ENCODE data around the gene RAB39A. TPM values are rescaled to one million over a fixed set of nuclear protein-coding genes. Genes with fewer than 3 reads are reported as not detected.

RAB39A gene
- polyA plus RNA-seq, 1 donor from 2014 or later, result 1.9 TPM

DNA sequence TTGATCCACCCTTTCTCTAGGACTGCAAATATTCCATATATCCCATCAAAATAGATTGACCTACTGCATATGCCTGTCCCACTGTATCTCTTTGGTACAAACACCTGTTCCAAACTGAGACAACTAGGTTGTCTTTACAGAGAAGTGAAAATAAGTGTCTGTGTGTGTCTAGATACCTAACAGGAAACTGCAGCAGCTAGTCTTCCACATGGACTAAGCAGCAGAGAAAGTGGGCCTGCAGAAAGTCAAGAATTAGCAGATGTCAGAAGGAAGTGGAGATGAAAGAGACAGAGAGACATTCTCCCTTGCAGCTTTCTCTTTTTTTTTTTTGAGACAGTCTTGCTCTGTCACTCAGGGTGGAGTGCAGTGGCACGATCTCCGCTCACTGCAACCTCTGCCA lies 3.9 kb upstream of the RAB39A start:
- Histone ChIP-seq H3K36me3 (ENCODE audit: insufficient read depth, low read length) (no peaks in the 10 kb centered on the region), H3K9ac (ENCODE audit: low read length) (no peak overlapping the region), H3K9me2 (ENCODE audit: insufficient read depth, low read length) (no peaks in the 10 kb centered on the region), H3K4me3 (ENCODE audit: low read length) (no peak overlapping the region), H3K27ac (ENCODE audit: low read length) (no peak overlapping the region), H3F3A (ENCODE audit: insufficient read depth, low read length, poor library complexity, severe bottlenecking) (no peaks in the 10 kb centered on the region), H4K20me1 (ENCODE audit: insufficient read depth) (no peaks in the 10 kb centered on the region), H3K9me3 (ENCODE audit: low read length) (no peaks in the 10 kb centered on the region), H3K79me2 (replicated peaks; ENCODE audit: insufficient read depth, low read length) (no peaks in the 10 kb centered on the region), H3K4me2 (ENCODE audit: low read length) (no peak overlapping the region), H2AFZ (ENCODE audit: low read depth, low read length) (no peak overlapping the region), H3K27me3 (ENCODE audit: insufficient read depth, low read depth, low read length) (no peaks in the 10 kb centered on the region)
- no peak for TF ChIP-seq EP300 (conservative IDR thresholded peaks at IDR 0.05; ENCODE audit: poor library complexity, severe bottlenecking)
- no peak for TF ChIP-seq POLR2AphosphoS5 (IDR thresholded peaks at IDR 0.05)
- TF ChIP-seq SMC3 (conservative IDR thresholded peaks at IDR 0.05; ENCODE audit: poor library complexity), result no peak
- TF ChIP-seq EZH2 (IDR thresholded peaks at IDR 0.05; ENCODE audit: borderline replicate concordance, insufficient read depth, low read length, poor library complexity, severe bottlenecking), result no peak
- TF ChIP-seq, protein P1, sequence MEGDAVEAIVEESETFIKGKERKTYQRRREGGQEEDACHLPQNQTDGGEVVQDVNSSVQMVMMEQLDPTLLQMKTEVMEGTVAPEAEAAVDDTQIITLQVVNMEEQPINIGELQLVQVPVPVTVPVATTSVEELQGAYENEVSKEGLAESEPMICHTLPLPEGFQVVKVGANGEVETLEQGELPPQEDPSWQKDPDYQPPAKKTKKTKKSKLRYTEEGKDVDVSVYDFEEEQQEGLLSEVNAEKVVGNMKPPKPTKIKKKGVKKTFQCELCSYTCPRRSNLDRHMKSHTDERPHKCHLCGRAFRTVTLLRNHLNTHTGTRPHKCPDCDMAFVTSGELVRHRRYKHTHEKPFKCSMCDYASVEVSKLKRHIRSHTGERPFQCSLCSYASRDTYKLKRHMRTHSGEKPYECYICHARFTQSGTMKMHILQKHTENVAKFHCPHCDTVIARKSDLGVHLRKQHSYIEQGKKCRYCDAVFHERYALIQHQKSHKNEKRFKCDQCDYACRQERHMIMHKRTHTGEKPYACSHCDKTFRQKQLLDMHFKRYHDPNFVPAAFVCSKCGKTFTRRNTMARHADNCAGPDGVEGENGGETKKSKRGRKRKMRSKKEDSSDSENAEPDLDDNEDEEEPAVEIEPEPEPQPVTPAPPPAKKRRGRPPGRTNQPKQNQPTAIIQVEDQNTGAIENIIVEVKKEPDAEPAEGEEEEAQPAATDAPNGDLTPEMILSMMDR (IDR thresholded peaks at IDR 0.05; ENCODE audit: poor library complexity, severe bottlenecking), result no peak
- TF ChIP-seq TAF1 (IDR thresholded peaks at IDR 0.05; ENCODE audit: low read depth), result no peak
- TF ChIP-seq, protein P2, sequence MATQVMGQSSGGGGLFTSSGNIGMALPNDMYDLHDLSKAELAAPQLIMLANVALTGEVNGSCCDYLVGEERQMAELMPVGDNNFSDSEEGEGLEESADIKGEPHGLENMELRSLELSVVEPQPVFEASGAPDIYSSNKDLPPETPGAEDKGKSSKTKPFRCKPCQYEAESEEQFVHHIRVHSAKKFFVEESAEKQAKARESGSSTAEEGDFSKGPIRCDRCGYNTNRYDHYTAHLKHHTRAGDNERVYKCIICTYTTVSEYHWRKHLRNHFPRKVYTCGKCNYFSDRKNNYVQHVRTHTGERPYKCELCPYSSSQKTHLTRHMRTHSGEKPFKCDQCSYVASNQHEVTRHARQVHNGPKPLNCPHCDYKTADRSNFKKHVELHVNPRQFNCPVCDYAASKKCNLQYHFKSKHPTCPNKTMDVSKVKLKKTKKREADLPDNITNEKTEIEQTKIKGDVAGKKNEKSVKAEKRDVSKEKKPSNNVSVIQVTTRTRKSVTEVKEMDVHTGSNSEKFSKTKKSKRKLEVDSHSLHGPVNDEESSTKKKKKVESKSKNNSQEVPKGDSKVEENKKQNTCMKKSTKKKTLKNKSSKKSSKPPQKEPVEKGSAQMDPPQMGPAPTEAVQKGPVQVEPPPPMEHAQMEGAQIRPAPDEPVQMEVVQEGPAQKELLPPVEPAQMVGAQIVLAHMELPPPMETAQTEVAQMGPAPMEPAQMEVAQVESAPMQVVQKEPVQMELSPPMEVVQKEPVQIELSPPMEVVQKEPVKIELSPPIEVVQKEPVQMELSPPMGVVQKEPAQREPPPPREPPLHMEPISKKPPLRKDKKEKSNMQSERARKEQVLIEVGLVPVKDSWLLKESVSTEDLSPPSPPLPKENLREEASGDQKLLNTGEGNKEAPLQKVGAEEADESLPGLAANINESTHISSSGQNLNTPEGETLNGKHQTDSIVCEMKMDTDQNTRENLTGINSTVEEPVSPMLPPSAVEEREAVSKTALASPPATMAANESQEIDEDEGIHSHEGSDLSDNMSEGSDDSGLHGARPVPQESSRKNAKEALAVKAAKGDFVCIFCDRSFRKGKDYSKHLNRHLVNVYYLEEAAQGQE (IDR thresholded peaks at IDR 0.05; ENCODE audit: borderline replicate concordance), result no peak
- no peak for TF ChIP-seq RAD21 (conservative IDR thresholded peaks at IDR 0.05)
- TF ChIP-seq MXI1 (conservative IDR thresholded peaks at IDR 0.05; ENCODE audit: poor library complexity, severe bottlenecking), result no peak

DNA sequence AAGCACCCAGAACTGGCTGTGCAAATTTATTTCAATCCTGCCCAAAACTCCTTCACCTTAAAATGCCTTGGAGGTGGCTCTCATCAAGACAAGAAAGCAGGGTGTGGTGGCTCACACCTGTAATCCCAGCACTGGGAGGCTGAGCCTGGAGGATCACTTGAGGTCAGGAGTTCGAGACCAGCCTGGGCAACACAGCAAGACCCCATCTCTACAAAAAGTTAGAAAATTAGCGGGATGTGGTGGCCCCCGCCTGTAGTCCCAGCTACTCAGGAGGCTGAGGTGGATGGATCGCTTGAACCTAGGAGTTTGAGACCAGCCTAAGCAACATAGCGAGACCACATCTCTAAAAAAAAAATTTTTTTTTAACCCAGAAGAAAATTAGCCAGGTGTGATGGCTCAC lies 689 bp upstream of the RAB39A start:
- no peak overlapping the region for H3K9ac ChIP-seq (ENCODE audit: low read length)
- TF ChIP-seq POLR2AphosphoS5 (IDR thresholded peaks at IDR 0.05) (no peak), SMC3 (conservative IDR thresholded peaks at IDR 0.05; ENCODE audit: poor library complexity) (no peak), TAF1 (IDR thresholded peaks at IDR 0.05; ENCODE audit: low read depth) (no peak), EZH2 (IDR thresholded peaks at IDR 0.05; ENCODE audit: borderline replicate concordance, insufficient read depth, low read length, poor library complexity, severe bottlenecking) (no peak), RAD21 (conservative IDR thresholded peaks at IDR 0.05) (no peak)
- TF ChIP-seq, protein P2 (IDR thresholded peaks at IDR 0.05; ENCODE audit: borderline replicate concordance), result no peak
- TF ChIP-seq, protein P1 (IDR thresholded peaks at IDR 0.05; ENCODE audit: poor library complexity, severe bottlenecking), result no peak

More for the DNA sequence above, 689 bp upstream of the RAB39A start:
- Histone ChIP-seq H2AFZ (ENCODE audit: low read depth, low read length) (peak overlapping the region; percentile 56), H3K27ac (ENCODE audit: low read length) (no peak overlapping the region), H3K27me3 (ENCODE audit: insufficient read depth, low read depth, low read length) (no peaks in the 10 kb centered on the region), H3K4me3 (ENCODE audit: low read length) (peak overlapping the region; percentile 99), H3K36me3 (ENCODE audit: insufficient read depth, low read length) (no peaks in the 10 kb centered on the region), H3K79me2 (replicated peaks; ENCODE audit: insufficient read depth, low read length) (no peaks in the 10 kb centered on the region), H3K9me3 (ENCODE audit: low read length) (no peaks in the 10 kb centered on the region), H3K9me2 (ENCODE audit: insufficient read depth, low read length) (no peaks in the 10 kb centered on the region), H3F3A (ENCODE audit: insufficient read depth, low read length, poor library complexity, severe bottlenecking) (no peaks in the 10 kb centered on the region), H4K20me1 (ENCODE audit: insufficient read depth) (no peaks in the 10 kb centered on the region), H3K4me2 (ENCODE audit: low read length) (no peak overlapping the region)

All from neural cell (in vitro differentiated cells).